Activated CD4-positive, alpha-beta memory T cell treated with anti-CD3 and anti-CD28 coated beads, Interleukin-2, amount 10 ng/mL, durations not matched to agents 7 days and 5 days (primary cell): ENCODE measurements around the gene APLP2. TPM values are rescaled to one million over a fixed set of nuclear protein-coding genes. Genes with fewer than 3 reads are reported as not detected.

Experiments used
- CTCF ChIA-PET: fragments of 350-600 bp; sonication (Branson Sonifier 250); formaldehyde crosslinking; loops from one replicate; lab custom pipeline; 2021; ENCODE audit warnings: antibody characterized with exemption, inconsistent platforms; lab: Charles Lee
- POLR2A ChIA-PET: fragments of 350-600 bp; sonication (Branson Sonifier 250); formaldehyde crosslinking; loops from one replicate; lab custom pipeline; 2021; ENCODE audit warnings: antibody characterized with exemption; lab: Charles Lee
- DNase-seq: peaks from one replicate; pipeline ENCODE4 v3.0.0-alpha.2; 2020
- H3K27ac Mint-ChIP-seq: one replicate; pipeline ENCODE4 v1.8.0; 2021; ENCODE audit warnings: mild to moderate bottlenecking, mixed read lengths
- H3K27me3 Mint-ChIP-seq: one replicate; pipeline ENCODE4 v1.8.0; 2021; ENCODE audit warnings: mixed read lengths
- H3K36me3 Mint-ChIP-seq: one replicate; pipeline ENCODE4 v1.8.0; 2021; ENCODE audit warnings: low read depth, mixed read lengths
- H3K4me1 Mint-ChIP-seq: one replicate; pipeline ENCODE4 v1.8.0; 2021; ENCODE audit warnings: mixed read lengths
- H3K4me3 Mint-ChIP-seq: one replicate; pipeline ENCODE4 v1.8.0; 2021; ENCODE audit warnings: mild to moderate bottlenecking, mixed read lengths
- H3K9me3 Mint-ChIP-seq: one replicate; pipeline ENCODE4 v1.8.0; 2021; ENCODE audit warnings: mixed read lengths
- total RNA-seq, 2 experiments: library from RNA; stranded (reverse); gene quantifications; one replicate each; pipeline ENCODE4 v1.2.3, GENCODE V29; 2021

Gene APLP2
- total RNA-seq, 2 experiments from 2014 or later: 31.1 to 33.2 TPM

DNA sequence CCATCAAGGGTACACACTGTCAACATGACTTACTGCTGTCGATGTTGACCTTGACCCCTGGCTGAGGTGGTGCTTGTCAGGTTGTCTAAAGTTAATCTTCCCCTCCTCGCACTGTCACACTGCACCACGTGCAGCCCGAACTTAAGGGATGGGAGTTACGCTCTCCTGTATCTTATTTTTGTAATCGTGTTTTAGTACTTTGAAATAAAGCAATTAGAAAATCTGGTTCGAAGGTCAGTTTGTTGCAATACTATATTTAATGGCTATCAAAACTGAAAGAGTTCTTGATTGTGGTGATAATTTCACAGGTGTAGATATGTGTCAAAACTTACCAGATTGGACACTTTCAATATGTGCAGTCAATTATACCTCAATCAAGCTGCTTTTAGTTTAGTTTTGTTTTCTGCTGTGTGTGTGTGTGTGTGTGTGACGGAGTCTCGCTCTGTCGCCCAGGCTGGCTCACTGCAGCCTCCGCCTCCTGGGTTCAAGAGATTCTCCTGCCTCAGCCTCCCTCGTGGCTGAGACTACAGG lies 79.2 kb downstream of the APLP2 start:
- Mint-ChIP-seq H3K27ac (no peak overlapping the region), H3K9me3 (no peaks in the 10 kb centered on the region), H3K4me1 (peaks cover 11% of the 10 kb centered on the region), H3K4me3 (no peak overlapping the region), H3K27me3 (no peaks in the 10 kb centered on the region), H3K36me3 (no peaks in the 10 kb centered on the region)
- DNase-seq: no peak
- CTCF ChIA-PET: interaction anchor here (1.8 kb wide), 1 partner anchor 17 kb away, joined by 6 read pairs; no protein-coding TSS in a partner anchor
- POLR2A ChIA-PET: no interaction called here

GRCh38 chr11:130150790-130151189 lies 81.1 kb downstream of the APLP2 start:
- POLR2A ChIA-PET: interaction anchor here (1.1 kb wide), 1 partner anchor 9 kb away, joined by 3 read pairs; no protein-coding TSS in a partner anchor
- no peak for DNase-seq
- no peak overlapping the region for H3K4me3 Mint-ChIP-seq
- H3K4me1 Mint-ChIP-seq: peaks cover 11% of the 10 kb centered on the region
- H3K9me3 Mint-ChIP-seq: no peaks in the 10 kb centered on the region
- H3K27me3 Mint-ChIP-seq: peaks cover 5% of the 10 kb centered on the region
- H3K36me3 Mint-ChIP-seq: no peaks in the 10 kb centered on the region
- CTCF ChIA-PET: interaction anchor here (0.7 kb wide), 1 partner anchor 18 kb away, joined by 3 read pairs; no protein-coding TSS in a partner anchor
- no peak overlapping the region for H3K27ac Mint-ChIP-seq

- no peak for DNase-seq
- Mint-ChIP-seq H3K36me3 (no peaks in the 10 kb centered on the region), H3K27ac (no peak overlapping the region), H3K4me1 (peaks cover 10% of the 10 kb centered on the region), H3K27me3 (peaks cover 8% of the 10 kb centered on the region), H3K9me3 (no peaks in the 10 kb centered on the region), H3K4me3 (no peak overlapping the region)
- CTCF ChIA-PET: interaction anchor here (0.7 kb wide), 1 partner anchor 18 kb away, joined by 3 read pairs; no protein-coding TSS in a partner anchor
- POLR2A ChIA-PET: interaction anchor here (1.1 kb wide), 1 partner anchor 9 kb away, joined by 3 read pairs; no protein-coding TSS in a partner anchor
Observed at GRCh38 chr11:130151196-130151595, 81.5 kb downstream of the APLP2 start.

- ChIA-PET CTCF (interaction anchor here (0.6 to 0.9 kb wide), 2 partner anchors 27 to 262 kb away, joined by 3 to 4 read pairs; no protein-coding TSS in a partner anchor), POLR2A (no interaction called here)
- peaks cover 2% of the 10 kb centered on the region for H3K36me3 Mint-ChIP-seq
Observed at GRCh38 chr11:130156108-130157022, 86.7 kb downstream of the APLP2 start.

DNA sequence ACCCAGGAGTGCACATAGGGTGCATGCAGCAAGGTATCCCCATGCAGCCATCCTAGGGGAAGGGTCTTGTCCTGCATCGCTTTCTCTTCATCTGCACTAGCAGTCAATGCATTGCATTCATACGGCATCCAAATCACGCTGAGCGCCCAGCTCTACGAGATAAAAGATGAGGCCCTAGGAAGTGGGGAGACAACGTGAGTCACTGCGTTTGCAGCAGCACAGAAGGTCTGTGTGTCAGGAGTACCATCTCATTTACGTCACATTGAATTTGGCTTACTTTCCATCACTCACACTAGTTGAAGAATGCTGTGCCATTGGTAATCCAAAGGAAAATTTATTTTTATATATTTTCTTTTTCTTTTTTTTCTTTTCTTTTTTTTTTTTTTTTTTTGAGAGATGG lies 87.4 kb downstream of the APLP2 start:
- CTCF ChIA-PET: interaction anchor here (0.6 kb wide), 1 partner anchor 28 kb away, joined by 3 read pairs; no protein-coding TSS in a partner anchor
- POLR2A ChIA-PET: no interaction called here
- H3K9me3 Mint-ChIP-seq: no peaks in the 10 kb centered on the region
- DNase-seq: no peak
- peaks cover 52% of the 10 kb centered on the region for H3K27me3 Mint-ChIP-seq
- H3K27ac Mint-ChIP-seq: no peak overlapping the region
- H3K4me1 Mint-ChIP-seq: peaks cover 14% of the 10 kb centered on the region
- H3K36me3 Mint-ChIP-seq: peaks cover 2% of the 10 kb centered on the region
- no peak overlapping the region for H3K4me3 Mint-ChIP-seq

More at GRCh38 chr11:130156108-130157022, 86.7 kb downstream of the APLP2 start:
- Mint-ChIP-seq H3K27ac (no peak overlapping the region), H3K9me3 (no peaks in the 10 kb centered on the region), H3K4me1 (peaks cover 14% of the 10 kb centered on the region), H3K27me3 (peaks cover 45% of the 10 kb centered on the region), H3K4me3 (no peak overlapping the region)
- no peak for DNase-seq

GRCh38 chr11:130157840-130158239 lies 88.1 kb downstream of the APLP2 start:
- ChIA-PET POLR2A (no interaction called here), CTCF (no interaction called here)
- Mint-ChIP-seq H3K36me3 (peaks cover 2% of the 10 kb centered on the region), H3K27me3 (peaks cover 58% of the 10 kb centered on the region), H3K4me1 (peaks cover 17% of the 10 kb centered on the region), H3K4me3 (no peak overlapping the region), H3K27ac (no peak overlapping the region), H3K9me3 (no peaks in the 10 kb centered on the region)
- DNase-seq: no peak

- H3K27ac Mint-ChIP-seq: no peak overlapping the region
- no peaks in the 10 kb centered on the region for H3K9me3 Mint-ChIP-seq
- ChIA-PET CTCF (no interaction called here), POLR2A (no interaction called here)
- peaks cover 2% of the 10 kb centered on the region for H3K36me3 Mint-ChIP-seq
- H3K4me3 Mint-ChIP-seq: no peak overlapping the region
- DNase-seq: no peak
- H3K4me1 Mint-ChIP-seq: peaks cover 18% of the 10 kb centered on the region
- H3K27me3 Mint-ChIP-seq: peaks cover 69% of the 10 kb centered on the region
Observed at GRCh38 chr11:130159139-130159538, 89.4 kb downstream of the APLP2 start.

DNA sequence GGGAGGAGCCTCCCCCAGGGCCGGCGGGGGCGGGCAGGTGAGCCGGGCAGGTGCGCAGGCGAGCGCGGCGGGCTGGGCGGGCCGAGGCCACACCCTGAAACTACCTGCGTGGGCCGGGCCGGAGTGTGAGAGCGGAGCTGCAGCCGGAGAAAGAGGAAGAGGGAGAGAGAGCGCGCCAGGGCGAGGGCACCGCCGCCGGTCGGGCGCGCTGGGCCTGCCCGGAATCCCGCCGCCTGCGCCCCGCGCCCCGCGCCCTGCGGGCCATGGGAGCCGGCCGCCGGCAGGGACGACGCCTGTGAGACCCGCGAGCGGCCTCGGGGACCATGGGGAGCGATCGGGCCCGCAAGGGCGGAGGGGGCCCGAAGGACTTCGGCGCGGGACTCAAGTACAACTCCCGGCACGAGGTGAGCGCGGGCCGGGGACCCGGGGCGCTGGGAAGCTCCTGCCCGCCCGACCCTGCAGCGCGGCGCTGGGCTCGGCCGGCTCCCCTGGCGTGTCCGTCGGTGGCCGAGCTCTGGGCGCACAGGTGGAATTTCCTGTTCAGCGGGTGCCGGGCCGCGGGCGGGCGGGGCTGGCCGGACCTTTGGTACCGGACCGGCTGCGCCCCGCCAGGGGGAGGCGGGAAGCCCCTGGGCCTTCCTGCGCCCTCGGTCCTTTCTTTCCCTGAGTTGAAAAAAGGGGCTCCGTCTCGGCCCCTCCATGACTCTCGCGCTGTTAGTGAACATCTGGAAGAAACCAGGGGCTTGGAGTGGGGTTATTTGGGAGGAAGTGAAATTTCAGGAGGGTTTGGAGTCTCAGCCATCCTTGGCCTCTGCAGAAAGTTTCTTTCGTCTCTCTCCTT lies 90.2 kb downstream of the APLP2 start, which contains the start of gene ST14:
Gene ST14, plus strand, starts transcription at position 126 of the 841 bp plus-strand sequence. Its CDS starts 198 bp downstream, at position 324.
- CTCF ChIA-PET: no interaction called here
- Mint-ChIP-seq H3K4me3 (peak within 1 kb of the TSS; percentile 24), H3K27ac (no peak within 1 kb of the TSS)

GRCh38 chr11:130160498-130161155 lies 90.9 kb downstream of the APLP2 start:
- peak overlapping the region; percentile 24 for H3K4me3 Mint-ChIP-seq
- no peaks in the 10 kb centered on the region for H3K9me3 Mint-ChIP-seq
- POLR2A ChIA-PET: interaction anchor here (1.1 kb wide), 1 partner anchor 158 kb away, joined by 3 read pairs; the partner anchor contains the start of gene PRDM10
- H3K4me1 Mint-ChIP-seq: peaks cover 18% of the 10 kb centered on the region
- peaks cover 73% of the 10 kb centered on the region for H3K27me3 Mint-ChIP-seq
- no peak overlapping the region for H3K27ac Mint-ChIP-seq
- DNase-seq: no peak
- peaks cover 2% of the 10 kb centered on the region for H3K36me3 Mint-ChIP-seq
- CTCF ChIA-PET: no interaction called here

More for the DNA sequence above, 90.2 kb downstream of the APLP2 start, which contains the start of gene ST14:
- Mint-ChIP-seq H3K27me3 (peaks cover 66% of the 10 kb centered on the region), H3K36me3 (peaks cover 2% of the 10 kb centered on the region), H3K9me3 (no peaks in the 10 kb centered on the region), H3K4me1 (peaks cover 18% of the 10 kb centered on the region)
- POLR2A ChIA-PET: interaction anchor here (1.1 kb wide), 1 partner anchor 157 kb away, joined by 3 read pairs; the partner anchor contains the start of gene PRDM10
- no peak for DNase-seq

- DNase-seq: no peak
- H3K27me3 Mint-ChIP-seq: peaks cover 73% of the 10 kb centered on the region
- peaks cover 18% of the 10 kb centered on the region for H3K4me1 Mint-ChIP-seq
- POLR2A ChIA-PET: no interaction called here
- H3K9me3 Mint-ChIP-seq: no peaks in the 10 kb centered on the region
- no peak overlapping the region for H3K4me3 Mint-ChIP-seq
- no peak overlapping the region for H3K27ac Mint-ChIP-seq
- peaks cover 2% of the 10 kb centered on the region for H3K36me3 Mint-ChIP-seq
- CTCF ChIA-PET: no interaction called here
Observed at GRCh38 chr11:130161441-130162145, 91.9 kb downstream of the APLP2 start.

DNA sequence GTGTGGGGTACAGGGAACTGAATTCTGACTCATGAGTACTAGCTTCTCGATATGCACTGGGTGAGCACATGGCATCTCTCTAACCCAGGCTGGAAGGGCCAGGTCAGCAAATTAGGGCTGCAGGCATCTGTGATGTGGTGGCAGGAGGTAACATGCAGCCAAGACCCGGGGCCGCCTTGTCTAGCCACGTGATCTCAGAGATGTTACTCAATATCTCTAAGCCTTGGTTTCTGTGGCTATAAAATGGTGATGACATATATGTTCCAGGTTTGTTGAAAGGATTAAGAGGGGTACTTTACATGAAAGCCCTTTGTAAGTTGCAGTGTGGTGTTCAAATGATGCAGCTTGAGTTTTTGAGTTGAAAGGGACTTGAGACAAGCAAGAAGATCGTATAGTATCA lies 93.0 kb downstream of the APLP2 start:
- CTCF ChIA-PET: no interaction called here
- Mint-ChIP-seq H3K4me3 (no peak overlapping the region), H3K27me3 (peaks cover 69% of the 10 kb centered on the region), H3K9me3 (no peaks in the 10 kb centered on the region), H3K4me1 (peaks cover 18% of the 10 kb centered on the region), H3K27ac (no peak overlapping the region), H3K36me3 (peaks cover 2% of the 10 kb centered on the region)
- no peak for DNase-seq
- POLR2A ChIA-PET: no interaction called here
